Ovary (tissue), 3 donors: ENCODE results near the gene KCNJ10.

ENCODE experiments used
- EP300 ChIP-seq: sonication (generic); formaldehyde crosslinking; IDR thresholded peaks from one replicate; pipeline ENCODE4 v1.6.1; 2017; ENCODE audit warnings: antibody characterized with exemption
- TF ChIP-seq, protein P1 (sequence below), 3 donors: fragments of 450-650 bp in 2 of 3; fragments of 200-600 bp in 1 of 3; IDR thresholded peaks; one replicate each; pipeline versions ENCODE4 v1.5.1 to v1.8.0; 2016 to 2022; ENCODE audit warnings: antibody characterized with exemption in 3 of 3, mild to moderate bottlenecking in 1 of 3
- donor health status: DM: no; HTN: no; CAD: no.

DNA sequence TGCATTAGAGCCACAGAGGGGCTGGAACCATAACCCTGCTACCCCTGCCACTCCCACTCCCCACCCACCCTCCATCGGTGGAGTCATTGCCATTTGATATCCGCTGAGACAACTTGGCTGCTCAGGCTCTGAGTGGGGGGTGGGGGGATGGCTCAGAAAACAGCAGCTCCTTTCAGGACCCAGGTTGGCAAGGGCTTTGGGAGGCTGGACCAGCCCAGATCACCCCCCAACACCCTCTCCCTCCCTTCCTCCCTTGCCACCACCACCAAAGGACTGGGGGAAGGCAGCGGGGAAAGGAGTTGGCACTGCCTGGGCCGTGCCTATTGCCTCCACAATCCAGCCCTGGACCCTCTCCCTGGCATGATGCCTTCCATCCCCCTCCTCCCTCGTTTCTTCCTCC lies 1.7 kb downstream of the KCNJ10 start:
- TF ChIP-seq, protein P1, sequence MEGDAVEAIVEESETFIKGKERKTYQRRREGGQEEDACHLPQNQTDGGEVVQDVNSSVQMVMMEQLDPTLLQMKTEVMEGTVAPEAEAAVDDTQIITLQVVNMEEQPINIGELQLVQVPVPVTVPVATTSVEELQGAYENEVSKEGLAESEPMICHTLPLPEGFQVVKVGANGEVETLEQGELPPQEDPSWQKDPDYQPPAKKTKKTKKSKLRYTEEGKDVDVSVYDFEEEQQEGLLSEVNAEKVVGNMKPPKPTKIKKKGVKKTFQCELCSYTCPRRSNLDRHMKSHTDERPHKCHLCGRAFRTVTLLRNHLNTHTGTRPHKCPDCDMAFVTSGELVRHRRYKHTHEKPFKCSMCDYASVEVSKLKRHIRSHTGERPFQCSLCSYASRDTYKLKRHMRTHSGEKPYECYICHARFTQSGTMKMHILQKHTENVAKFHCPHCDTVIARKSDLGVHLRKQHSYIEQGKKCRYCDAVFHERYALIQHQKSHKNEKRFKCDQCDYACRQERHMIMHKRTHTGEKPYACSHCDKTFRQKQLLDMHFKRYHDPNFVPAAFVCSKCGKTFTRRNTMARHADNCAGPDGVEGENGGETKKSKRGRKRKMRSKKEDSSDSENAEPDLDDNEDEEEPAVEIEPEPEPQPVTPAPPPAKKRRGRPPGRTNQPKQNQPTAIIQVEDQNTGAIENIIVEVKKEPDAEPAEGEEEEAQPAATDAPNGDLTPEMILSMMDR (IDR thresholded peaks at IDR 0.05) = no peak
- no peak for TF ChIP-seq EP300
